ENCODE measurements around the gene AGR2. TPM values are rescaled to one million over a fixed set of nuclear protein-coding genes. Genes with fewer than 3 reads are reported as not detected.
"Not testable (repeated sequence)": the region's sequence is repeated elsewhere in the genome, so short reads cannot be mapped to it uniquely, and the experiment has no call there.

The AGR2 gene
- not detected in 2 replicates for total RNA-seq

DNA sequence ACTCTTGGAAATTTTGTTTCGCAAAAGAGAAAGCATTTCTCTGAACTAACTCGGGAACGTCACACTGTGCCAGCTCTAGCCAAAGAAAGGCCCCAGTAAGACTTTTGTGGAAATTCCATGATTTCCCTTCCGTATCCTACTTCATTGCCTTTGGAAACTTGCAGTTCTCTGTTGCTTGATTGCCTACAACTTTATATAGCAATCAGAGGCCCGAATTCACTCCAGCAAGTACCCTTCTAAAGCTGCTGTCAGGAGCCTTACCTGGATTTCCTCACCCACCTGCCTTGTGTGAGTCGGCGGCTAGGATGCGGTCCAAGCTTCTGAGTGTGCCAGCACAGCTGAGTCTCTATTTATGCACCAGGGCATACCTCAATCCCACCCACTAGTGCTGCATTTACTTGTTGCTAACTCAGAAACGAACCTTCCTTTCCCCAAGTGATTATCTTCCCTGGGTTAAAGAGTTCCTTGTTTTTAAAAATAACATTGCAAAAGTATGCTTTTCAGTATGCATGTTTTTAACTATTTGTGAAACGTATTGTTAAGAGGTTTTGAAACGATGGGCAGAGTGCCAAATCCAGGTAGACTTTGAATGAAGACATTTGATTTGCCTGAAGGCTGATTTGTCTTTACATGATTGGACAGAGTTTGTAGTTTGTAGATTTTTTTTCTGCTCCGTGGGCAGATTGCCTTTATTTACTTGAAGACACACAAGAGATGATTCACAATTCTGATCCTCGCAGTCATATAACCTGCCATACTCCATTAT, at the start of gene AGR2:
Gene AGR2, minus strand, starts transcription at position 326 of the 766 bp plus-strand sequence. CDS start 3,203 bp downstream, outside the sequence.
- no peaks in the 10 kb centered on the region for H3K9me3 ChIP-seq (ENCODE audit: low read depth, low read length)
- H2AFZ ChIP-seq (ENCODE audit: low read length): no peak within 1 kb of the TSS
- no peaks in the 10 kb centered on the region for H3K79me2 ChIP-seq (ENCODE audit: insufficient read depth, low read length)
- H3K27ac ChIP-seq (ENCODE audit: low read depth, low read length): no peak within 1 kb of the TSS
- H3K27me3 ChIP-seq (ENCODE audit: insufficient read depth, low read length): no peaks in the 10 kb centered on the region
- H3K4me3 ChIP-seq (ENCODE audit: insufficient read depth, low read length): no peak within 1 kb of the TSS
- no peaks in the 10 kb centered on the region for H3K4me1 ChIP-seq (ENCODE audit: insufficient read depth, low read length)
- no peak for DNase-seq (ENCODE audit: insufficient read length, low spot score, missing footprints)
- H3K36me3 ChIP-seq (ENCODE audit: insufficient read depth, low read length): no peaks in the 10 kb centered on the region
- H4K20me1 ChIP-seq (ENCODE audit: insufficient read depth, low read length): no peaks in the 10 kb centered on the region
- no peak within 1 kb of the TSS for H3K4me2 ChIP-seq (ENCODE audit: insufficient read depth, low read length)
- no peak for TF ChIP-seq CTCF (IDR thresholded peaks at IDR 0.05; ENCODE audit: extremely low read depth, low read depth, low read length)

DNA sequence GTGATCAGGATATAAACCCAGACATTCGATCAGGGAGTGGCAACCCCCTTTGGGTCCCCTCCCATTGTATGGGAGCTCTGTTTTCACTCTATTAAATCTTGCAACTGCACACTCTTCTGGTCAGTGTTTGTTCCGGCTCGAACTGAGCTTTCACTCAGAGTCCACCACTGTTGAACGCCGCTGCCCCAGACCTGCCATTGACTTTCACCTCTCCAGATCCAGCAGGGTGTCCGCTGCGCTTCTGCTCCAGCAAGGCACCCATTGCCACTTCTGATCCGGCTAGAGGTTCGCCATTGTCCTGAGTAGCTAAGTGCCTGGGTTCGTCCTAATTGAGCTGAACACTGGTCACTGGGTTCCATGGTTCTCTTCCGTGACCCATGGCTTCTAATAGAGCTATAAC, 48.4 kb upstream of the AGR2 start:
- H3K36me3 ChIP-seq (ENCODE audit: insufficient read depth, low read length); H3K9me3 ChIP-seq (ENCODE audit: low read depth, low read length); DNase-seq (ENCODE audit: insufficient read length, low spot score, missing footprints); H3K4me2 ChIP-seq (ENCODE audit: insufficient read depth, low read length); H4K20me1 ChIP-seq (ENCODE audit: insufficient read depth, low read length); H3K27me3 ChIP-seq (ENCODE audit: insufficient read depth, low read length); H3K27ac ChIP-seq (ENCODE audit: low read depth, low read length); H3K4me1 ChIP-seq (ENCODE audit: insufficient read depth, low read length); H3K4me3 ChIP-seq (ENCODE audit: insufficient read depth, low read length); H3K79me2 ChIP-seq (ENCODE audit: insufficient read depth, low read length); H2AFZ ChIP-seq (ENCODE audit: low read length): not testable (repeated sequence)

- Histone ChIP-seq H3K4me3 (ENCODE audit: insufficient read depth, low read length) (no peak overlapping the region), H3K4me2 (ENCODE audit: insufficient read depth, low read length) (no peak overlapping the region), H4K20me1 (ENCODE audit: insufficient read depth, low read length) (no peaks in the 10 kb centered on the region), H2AFZ (ENCODE audit: low read length) (no peak overlapping the region), H3K4me1 (ENCODE audit: insufficient read depth, low read length) (peaks cover 6% of the 10 kb centered on the region), H3K79me2 (ENCODE audit: insufficient read depth, low read length) (no peaks in the 10 kb centered on the region), H3K36me3 (ENCODE audit: insufficient read depth, low read length) (no peaks in the 10 kb centered on the region), H3K9me3 (ENCODE audit: low read depth, low read length) (no peaks in the 10 kb centered on the region), H3K27ac (ENCODE audit: low read depth, low read length) (no peak overlapping the region), H3K27me3 (ENCODE audit: insufficient read depth, low read length) (no peaks in the 10 kb centered on the region)
- TF ChIP-seq CTCF (IDR thresholded peaks at IDR 0.05; ENCODE audit: extremely low read depth, low read depth, low read length): no peak
- DNase-seq (ENCODE audit: insufficient read length, low spot score, missing footprints): no peak
Measured at GRCh38 chr7:16851829-16852228, 47.0 kb upstream of the AGR2 start.

GRCh38 chr7:16850614-16851466, 46.0 kb upstream of the AGR2 start:
- Histone ChIP-seq H3K27me3 (ENCODE audit: insufficient read depth, low read length) (no peaks in the 10 kb centered on the region), H3K27ac (ENCODE audit: low read depth, low read length) (no peak overlapping the region), H3K4me3 (ENCODE audit: insufficient read depth, low read length) (no peak overlapping the region), H2AFZ (ENCODE audit: low read length) (peak overlapping the region; percentile 3), H3K79me2 (ENCODE audit: insufficient read depth, low read length) (no peaks in the 10 kb centered on the region), H3K9me3 (ENCODE audit: low read depth, low read length) (no peaks in the 10 kb centered on the region), H4K20me1 (ENCODE audit: insufficient read depth, low read length) (no peaks in the 10 kb centered on the region), H3K4me1 (ENCODE audit: insufficient read depth, low read length) (peaks cover 6% of the 10 kb centered on the region), H3K36me3 (ENCODE audit: insufficient read depth, low read length) (no peaks in the 10 kb centered on the region), H3K4me2 (ENCODE audit: insufficient read depth, low read length) (no peak overlapping the region)
- peak; percentile 26 for DNase-seq (ENCODE audit: insufficient read length, low spot score, missing footprints)
- TF ChIP-seq CTCF (IDR thresholded peaks at IDR 0.05; ENCODE audit: extremely low read depth, low read depth, low read length): no peak

Measured in osteoblast (primary cell).